Measurements from ENCODE around the gene CBS.

Gene CBS

DNA sequence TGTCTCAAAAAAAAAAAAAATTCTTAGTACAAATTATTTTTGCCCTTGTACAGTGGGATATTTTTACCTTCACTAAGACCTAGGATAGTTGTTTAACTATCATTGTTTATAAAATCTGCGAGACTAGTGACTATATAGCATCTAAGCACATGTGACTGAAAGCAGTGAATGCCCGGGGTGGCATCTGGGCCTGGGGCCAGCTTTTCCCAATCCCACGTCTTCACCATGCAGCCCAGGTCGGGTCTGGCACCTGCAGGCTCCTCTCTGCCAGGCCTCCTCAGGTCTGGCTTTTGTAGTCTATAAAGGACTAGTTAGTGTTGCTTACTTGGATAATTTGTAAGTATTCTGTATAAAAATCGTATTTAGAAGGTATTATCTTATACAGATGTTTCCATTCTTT lies 40.8 kb downstream of the CBS start:
- no peak overlapping the region for H3K4me3 ChIP-seq (ENCODE audit: low read depth, low read length)
- TF ChIP-seq POLR2A (IDR thresholded peaks at IDR 0.05; ENCODE audit: extremely low read depth, insufficient read length) (no peak), MYC (IDR thresholded peaks at IDR 0.05; ENCODE audit: low read depth, low read length) (no peak)
- TF ChIP-seq, protein P1, sequence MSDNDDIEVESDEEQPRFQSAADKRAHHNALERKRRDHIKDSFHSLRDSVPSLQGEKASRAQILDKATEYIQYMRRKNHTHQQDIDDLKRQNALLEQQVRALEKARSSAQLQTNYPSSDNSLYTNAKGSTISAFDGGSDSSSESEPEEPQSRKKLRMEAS (IDR thresholded peaks at IDR 0.05; ENCODE audit: low read depth, low read length) = no peak
- TF ChIP-seq, protein P2, sequence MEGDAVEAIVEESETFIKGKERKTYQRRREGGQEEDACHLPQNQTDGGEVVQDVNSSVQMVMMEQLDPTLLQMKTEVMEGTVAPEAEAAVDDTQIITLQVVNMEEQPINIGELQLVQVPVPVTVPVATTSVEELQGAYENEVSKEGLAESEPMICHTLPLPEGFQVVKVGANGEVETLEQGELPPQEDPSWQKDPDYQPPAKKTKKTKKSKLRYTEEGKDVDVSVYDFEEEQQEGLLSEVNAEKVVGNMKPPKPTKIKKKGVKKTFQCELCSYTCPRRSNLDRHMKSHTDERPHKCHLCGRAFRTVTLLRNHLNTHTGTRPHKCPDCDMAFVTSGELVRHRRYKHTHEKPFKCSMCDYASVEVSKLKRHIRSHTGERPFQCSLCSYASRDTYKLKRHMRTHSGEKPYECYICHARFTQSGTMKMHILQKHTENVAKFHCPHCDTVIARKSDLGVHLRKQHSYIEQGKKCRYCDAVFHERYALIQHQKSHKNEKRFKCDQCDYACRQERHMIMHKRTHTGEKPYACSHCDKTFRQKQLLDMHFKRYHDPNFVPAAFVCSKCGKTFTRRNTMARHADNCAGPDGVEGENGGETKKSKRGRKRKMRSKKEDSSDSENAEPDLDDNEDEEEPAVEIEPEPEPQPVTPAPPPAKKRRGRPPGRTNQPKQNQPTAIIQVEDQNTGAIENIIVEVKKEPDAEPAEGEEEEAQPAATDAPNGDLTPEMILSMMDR (IDR thresholded peaks at IDR 0.05; ENCODE audit: low read depth, low read length) = no peak
- no peak for DNase-seq (ENCODE audit: low read depth)

DNA sequence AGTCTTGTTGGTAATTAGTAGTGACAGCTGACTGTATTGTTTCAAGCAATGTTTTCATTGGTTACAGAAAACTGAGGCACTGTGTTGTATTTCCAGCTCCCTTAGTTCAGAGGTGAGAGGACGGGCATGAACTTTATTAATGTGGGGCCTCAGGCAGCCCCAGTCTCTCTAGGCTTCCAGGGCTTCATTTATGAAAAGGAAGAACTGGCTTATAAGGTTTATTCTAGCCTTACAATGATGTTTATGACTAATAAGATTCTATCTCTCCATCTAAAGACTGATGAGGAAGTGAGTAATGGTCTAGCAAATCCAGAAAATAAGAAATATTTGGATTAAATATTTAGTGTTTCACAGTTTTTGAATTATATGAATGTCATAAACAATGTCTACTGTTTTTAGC lies 41.5 kb downstream of the CBS start:
- DNase-seq (ENCODE audit: low read depth) = no peak
- H3K4me3 ChIP-seq (ENCODE audit: low read depth, low read length) = no peak overlapping the region
- TF ChIP-seq POLR2A (IDR thresholded peaks at IDR 0.05; ENCODE audit: extremely low read depth, insufficient read length) = no peak
- TF ChIP-seq, protein P2 (IDR thresholded peaks at IDR 0.05; ENCODE audit: low read depth, low read length) = no peak
- TF ChIP-seq MYC (IDR thresholded peaks at IDR 0.05; ENCODE audit: low read depth, low read length) = no peak
- TF ChIP-seq, protein P1 (IDR thresholded peaks at IDR 0.05; ENCODE audit: low read depth, low read length) = no peak

DNA sequence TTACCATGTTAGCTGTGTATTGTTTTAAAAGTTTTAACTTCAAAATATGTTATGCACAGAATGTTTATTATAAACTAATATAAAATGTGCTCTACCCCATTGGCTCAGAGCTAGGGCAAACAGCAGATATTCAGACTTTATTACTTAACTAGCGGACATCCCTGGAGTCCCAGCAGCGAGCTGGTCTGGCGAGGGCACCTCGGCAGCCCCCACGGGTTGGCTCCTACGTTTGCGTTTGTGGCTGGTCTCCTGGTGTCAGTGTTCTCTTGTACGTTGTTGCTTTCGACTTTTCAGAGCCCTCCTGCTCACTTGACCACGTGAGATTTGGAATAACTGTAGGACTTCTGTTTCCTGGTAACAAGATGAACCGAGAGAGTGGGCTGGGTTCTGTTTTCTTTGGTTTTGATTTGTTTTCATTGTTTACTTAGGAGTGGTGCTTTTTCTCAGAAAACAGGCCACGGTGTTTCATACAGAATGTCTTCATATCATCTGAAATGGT lies 44.5 kb downstream of the CBS start:
- TF ChIP-seq POLR2A (IDR thresholded peaks at IDR 0.05; ENCODE audit: extremely low read depth, insufficient read length) (no peak), MYC (IDR thresholded peaks at IDR 0.05; ENCODE audit: low read depth, low read length) (no peak)
- TF ChIP-seq, protein P2 (IDR thresholded peaks at IDR 0.05; ENCODE audit: low read depth, low read length) = no peak
- TF ChIP-seq, protein P1 (IDR thresholded peaks at IDR 0.05; ENCODE audit: low read depth, low read length) = no peak
- H3K4me3 ChIP-seq (ENCODE audit: low read depth, low read length) = no peak overlapping the region
- DNase-seq (ENCODE audit: low read depth) = no peak

DNA sequence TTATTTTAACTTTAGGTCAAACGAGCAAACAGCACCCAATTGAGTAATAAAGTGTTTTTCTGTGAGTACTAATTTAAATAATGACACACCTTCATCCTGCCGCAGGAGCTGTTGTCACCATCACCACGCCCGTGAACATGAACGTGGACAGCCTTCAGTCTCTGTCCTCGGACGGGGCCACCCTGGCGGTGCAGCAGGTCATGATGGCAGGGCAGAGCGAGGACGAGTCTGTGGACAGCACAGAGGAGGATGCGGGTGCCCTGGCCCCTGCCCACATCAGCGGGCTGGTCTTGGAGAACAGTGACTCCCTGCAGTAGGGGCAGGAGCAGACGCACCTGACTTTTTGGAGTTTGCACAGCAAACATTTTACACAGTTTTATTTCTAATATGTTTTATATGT lies 45.9 kb downstream of the CBS start:
- DNase-seq (ENCODE audit: low read depth) = no peak
- TF ChIP-seq MYC (IDR thresholded peaks at IDR 0.05; ENCODE audit: low read depth, low read length) (no peak), POLR2A (IDR thresholded peaks at IDR 0.05; ENCODE audit: extremely low read depth, insufficient read length) (no peak)
- TF ChIP-seq, protein P2 (IDR thresholded peaks at IDR 0.05; ENCODE audit: low read depth, low read length) = no peak
- TF ChIP-seq, protein P1 (IDR thresholded peaks at IDR 0.05; ENCODE audit: low read depth, low read length) = no peak
- H3K4me3 ChIP-seq (ENCODE audit: low read depth, low read length) = no peak overlapping the region

DNA sequence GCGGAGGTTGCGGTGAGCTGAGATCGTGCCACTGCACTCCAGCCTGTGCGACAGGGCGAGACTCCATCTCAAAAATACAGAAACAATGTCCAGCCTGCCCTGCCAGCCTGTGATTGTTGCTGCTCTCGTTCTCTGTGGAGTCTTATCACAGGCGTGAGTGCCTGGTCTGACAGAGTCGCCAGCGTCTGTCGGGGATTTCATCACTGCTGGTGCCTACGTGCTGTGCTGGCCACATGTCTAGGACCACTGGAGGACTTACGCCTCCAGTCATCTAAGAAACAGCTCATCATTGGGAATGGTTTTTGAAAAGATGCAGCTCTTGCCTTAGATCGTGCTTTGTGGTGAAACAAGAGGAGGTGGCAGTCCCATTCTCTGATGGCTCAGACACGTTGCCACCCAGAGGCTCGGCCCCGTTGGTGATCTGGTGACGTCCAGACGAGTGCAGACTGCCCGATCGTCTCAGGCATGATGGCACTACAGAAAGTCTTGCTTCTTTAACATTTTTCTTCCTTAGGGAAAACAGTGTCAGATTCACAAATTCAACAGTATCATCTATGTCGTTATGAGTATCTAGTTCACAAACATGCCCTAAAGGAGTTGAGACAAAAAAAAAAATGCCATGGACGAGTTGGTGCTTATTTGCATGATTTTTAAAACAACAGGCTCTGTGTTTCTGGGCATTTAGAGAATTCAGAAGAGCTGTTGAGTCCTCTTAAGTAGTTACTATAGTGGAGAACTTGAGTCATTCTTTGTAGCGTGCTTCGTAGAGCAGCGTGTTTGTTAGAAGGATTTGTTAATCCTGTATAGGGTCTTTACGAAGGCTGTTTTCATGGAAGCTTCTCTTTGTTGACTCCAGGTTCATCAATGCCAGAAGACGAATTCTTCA lies 47.5 kb downstream of the CBS start:
- DNase-seq (ENCODE audit: low read depth) = no peak
- no peak overlapping the region for H3K4me3 ChIP-seq (ENCODE audit: low read depth, low read length)
- TF ChIP-seq POLR2A (IDR thresholded peaks at IDR 0.05; ENCODE audit: extremely low read depth, insufficient read length) (no peak), MYC (IDR thresholded peaks at IDR 0.05; ENCODE audit: low read depth, low read length) (no peak)
- TF ChIP-seq, protein P2 (IDR thresholded peaks at IDR 0.05; ENCODE audit: low read depth, low read length) = no peak
- TF ChIP-seq, protein P1 (IDR thresholded peaks at IDR 0.05; ENCODE audit: low read depth, low read length) = no peak

All from NB4 (cell line).